Osteocyte (in vitro differentiated cells): ENCODE data around the gene TDP2. TPM values are rescaled to one million over a fixed set of nuclear protein-coding genes. Genes with fewer than 3 reads are reported as not detected.
"Not testable (repeated sequence)": the region's sequence is repeated elsewhere in the genome, so short reads cannot be mapped to it uniquely, and the experiment has no call there.

Source experiments
- DNase-seq: peaks from one replicate; pipeline ENCODE4 v3.0.0; 2021; ENCODE audit warnings: mixed read lengths; ENCODE audit not compliant: unreplicated experiment; ENCODE audit errors: extremely low spot score
- H3K27ac Mint-ChIP-seq: one replicate; pipeline ENCODE4 v1.8.0; 2021; ENCODE audit warnings: mild to moderate bottlenecking, mixed read lengths; ENCODE audit not compliant: unreplicated experiment
- H3K27me3 Mint-ChIP-seq: one replicate; pipeline ENCODE4 v1.8.0; 2021; ENCODE audit warnings: mixed read lengths; ENCODE audit not compliant: unreplicated experiment
- H3K36me3 Mint-ChIP-seq: one replicate; pipeline ENCODE4 v1.8.0; 2021; ENCODE audit warnings: mixed read lengths; ENCODE audit not compliant: unreplicated experiment
- H3K4me1 Mint-ChIP-seq: one replicate; pipeline ENCODE4 v1.8.0; 2021; ENCODE audit warnings: mixed read lengths; ENCODE audit not compliant: unreplicated experiment
- H3K4me3 Mint-ChIP-seq: one replicate; pipeline ENCODE4 v1.8.0; 2021; ENCODE audit warnings: mild to moderate bottlenecking, moderate library complexity, mixed read lengths; ENCODE audit not compliant: unreplicated experiment
- H3K9me3 Mint-ChIP-seq: one replicate; pipeline ENCODE4 v1.8.0; 2021; ENCODE audit warnings: mixed read lengths; ENCODE audit not compliant: unreplicated experiment
- CTCF ChIP-seq: fragments of 200-600 bp; sonication (generic); IDR thresholded peaks from 2 replicates; pipeline ENCODE4 v1.5.0; 2021; ENCODE audit warnings: antibody characterized with exemption, mild to moderate bottlenecking, moderate library complexity
- total RNA-seq: library from RNA; stranded (reverse); gene quantifications from 2 replicates; pipeline ENCODE4 v1.2.1, GENCODE V29; 2021

The TDP2 gene
- total RNA-seq, 1 donor from 2014 or later = 31.5 TPM

DNA sequence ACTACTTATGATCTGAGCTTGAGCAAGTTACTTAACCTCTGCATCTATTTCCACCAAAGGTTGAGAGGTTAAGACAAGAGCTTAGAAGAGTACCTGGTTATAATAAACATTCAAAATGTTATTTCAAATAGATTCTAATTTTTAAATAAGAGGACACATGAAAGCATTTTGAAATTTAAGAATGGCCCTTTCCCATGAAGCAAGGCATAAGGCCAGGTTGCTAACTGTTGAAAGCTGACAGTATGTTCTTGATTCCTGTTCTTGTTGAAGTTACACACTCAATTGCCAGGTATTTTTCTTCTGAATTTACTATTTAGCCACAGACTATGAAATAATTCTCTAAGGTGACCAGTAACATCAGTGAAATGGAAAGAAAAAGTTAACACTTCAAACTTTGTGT is 37.8 kb upstream of the TDP2 start:
- Mint-ChIP-seq H3K4me3 (no peak overlapping the region), H3K27ac (no peak overlapping the region), H3K36me3 (peaks cover 62% of the 10 kb centered on the region), H3K9me3 (no peaks in the 10 kb centered on the region), H3K4me1 (peaks cover 1% of the 10 kb centered on the region), H3K27me3 (no peaks in the 10 kb centered on the region)
- TF ChIP-seq CTCF = no peak
- DNase-seq = no peak

DNA sequence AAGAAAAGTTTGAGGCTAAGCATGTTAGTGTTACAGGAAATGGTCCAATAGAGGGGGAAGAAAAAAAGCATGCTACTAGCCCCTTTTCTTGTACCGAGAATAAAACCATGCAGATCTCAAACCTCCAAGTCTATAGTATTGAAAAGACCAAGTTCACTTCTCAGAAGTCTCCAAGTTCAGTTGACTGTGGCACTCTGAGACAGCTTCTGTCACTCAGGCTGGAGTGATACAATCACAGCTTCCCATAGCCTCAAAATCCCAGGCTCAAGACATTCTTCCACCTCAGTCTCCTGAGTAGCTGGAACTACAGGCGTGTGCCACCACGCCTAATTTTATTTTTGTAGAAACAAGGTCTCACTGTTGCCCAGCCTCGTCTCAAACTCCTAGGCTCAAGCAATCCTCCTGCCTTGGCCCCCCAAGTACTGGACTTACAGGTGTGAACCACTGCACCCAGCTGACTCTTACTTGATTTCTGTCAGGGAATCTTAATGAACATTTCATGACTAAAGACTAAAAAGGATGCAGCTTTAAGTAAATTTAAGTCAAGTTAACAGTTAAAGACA is 36.1 kb upstream of the TDP2 start:
- H3K27ac Mint-ChIP-seq = no peak overlapping the region
- TF ChIP-seq CTCF = no peak
- no peak overlapping the region for H3K4me3 Mint-ChIP-seq
- no peak for DNase-seq
- no peaks in the 10 kb centered on the region for H3K27me3 Mint-ChIP-seq
- H3K36me3 Mint-ChIP-seq = peaks cover 55% of the 10 kb centered on the region
- H3K4me1 Mint-ChIP-seq = peaks cover 1% of the 10 kb centered on the region
- H3K9me3 Mint-ChIP-seq = no peaks in the 10 kb centered on the region

DNA sequence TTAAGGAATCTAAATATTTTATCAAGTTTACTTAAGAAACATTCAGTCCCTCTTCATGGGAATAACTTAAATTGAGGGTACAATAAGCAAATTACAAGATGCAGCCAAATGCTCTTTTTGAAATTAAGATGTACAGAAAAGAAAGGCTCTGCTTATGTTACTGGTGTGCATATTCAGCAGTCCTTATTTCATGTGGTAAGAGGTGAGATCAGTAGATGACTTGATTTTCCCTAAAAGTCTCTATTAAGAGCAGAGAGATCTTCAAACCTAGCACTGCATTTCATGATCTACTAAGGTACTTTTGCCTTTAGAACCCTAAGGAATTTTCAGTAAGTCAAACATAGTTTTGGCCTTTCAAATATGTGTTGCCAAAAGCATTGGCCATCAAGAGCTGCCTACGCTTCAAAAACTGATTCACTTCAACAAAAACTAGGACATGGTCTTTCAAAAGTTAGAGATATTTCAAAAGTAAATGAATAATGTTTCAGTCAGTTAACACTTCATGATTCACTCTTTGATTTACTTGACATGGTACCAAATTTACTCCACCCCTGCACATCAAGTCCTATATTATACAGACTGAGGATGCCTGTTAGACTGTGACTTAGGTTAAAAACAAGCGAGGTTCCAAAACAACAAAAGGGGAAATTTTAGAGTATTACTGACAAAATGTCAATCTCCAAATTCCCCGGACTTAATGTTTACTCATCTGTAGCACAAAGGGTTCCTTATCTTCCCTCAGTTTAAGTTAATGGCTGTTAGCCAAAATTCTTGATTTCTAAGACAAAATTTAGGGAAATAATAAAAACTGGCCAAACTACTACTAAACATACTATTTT is 33.0 kb upstream of the TDP2 start:
- no peak overlapping the region for H3K27ac Mint-ChIP-seq
- H3K4me3 Mint-ChIP-seq = no peak overlapping the region
- no peak for TF ChIP-seq CTCF
- peaks cover 28% of the 10 kb centered on the region for H3K36me3 Mint-ChIP-seq
- no peaks in the 10 kb centered on the region for H3K27me3 Mint-ChIP-seq
- no peaks in the 10 kb centered on the region for H3K9me3 Mint-ChIP-seq
- no peak for DNase-seq
- H3K4me1 Mint-ChIP-seq = peaks cover 1% of the 10 kb centered on the region

- Mint-ChIP-seq H3K27me3 (no peaks in the 10 kb centered on the region), H3K36me3 (peaks cover 7% of the 10 kb centered on the region), H3K4me1 (no peaks in the 10 kb centered on the region), H3K27ac (no peak overlapping the region), H3K9me3 (no peaks in the 10 kb centered on the region), H3K4me3 (no peak overlapping the region)
- TF ChIP-seq CTCF = no peak
- DNase-seq = no peak
Observed at GRCh38 chr6:24696097-24696496, 29.4 kb upstream of the TDP2 start.

GRCh38 chr6:24695635-24696034 is 28.9 kb upstream of the TDP2 start:
- H3K27me3 Mint-ChIP-seq, H3K9me3 Mint-ChIP-seq, H3K4me3 Mint-ChIP-seq, H3K36me3 Mint-ChIP-seq, DNase-seq, H3K4me1 Mint-ChIP-seq, H3K27ac Mint-ChIP-seq: not testable (repeated sequence)
- TF ChIP-seq CTCF = peak; percentile 65
